Measurements from ENCODE around the gene DOCK2.

- TF ChIP-seq EZH2 (IDR thresholded peaks at IDR 0.05) (no peak), POLR2AphosphoS5 (IDR thresholded peaks at IDR 0.05; ENCODE audit: borderline replicate concordance, low read depth, low read length) (no peak)
Observed at GRCh38 chr5:170006021-170006420, 368.9 kb downstream of the DOCK2 start.
